Kidney (tissue), 14 donors: ENCODE results near the gene VWA3A. TPM values are rescaled to one million over a fixed set of nuclear protein-coding genes. Genes with fewer than 3 reads are reported as not detected.

Experiments used
- DNase-seq, 5 donors: peaks; one replicate each; pipeline ENCODE4 v3.0.0-alpha.2; 2013 to 2020
- FAIRE-seq: peaks from 2 replicates; lab custom pipeline; 2012; peaks lifted over from hg19 to GRCh38; lab: Jason Lieb, UNC
- H3K27ac ChIP-seq, 2 donors: one replicate each; pipeline ENCODE4 v1.7.0; 2013; ENCODE audit warnings: low read depth in 2 of 2, low read length in 2 of 2, inconsistent platforms in 1 of 2
- H3K27me3 ChIP-seq: one replicate; pipeline ENCODE4 v1.7.1; 2013; ENCODE audit warnings: low read length, inconsistent platforms; ENCODE audit not compliant: control insufficient read depth, insufficient read depth
- H3K36me3 ChIP-seq, 3 donors: one replicate each; pipeline versions ENCODE4 v1.7.0 to v1.7.1; 2013; ENCODE audit warnings: low read length in 3 of 3, control low read depth in 1 of 3, inconsistent platforms in 1 of 3; ENCODE audit not compliant: insufficient read depth in 3 of 3, control insufficient read depth in 2 of 3
- H3K4me1 ChIP-seq, 3 donors: one replicate each; pipeline versions ENCODE4 v1.7.0 to v1.7.1; 2013; ENCODE audit warnings: low read length in 3 of 3, inconsistent platforms in 1 of 3, low read depth in 1 of 3; ENCODE audit not compliant: control insufficient read depth in 2 of 3, insufficient read depth in 2 of 3
- H3K4me3 ChIP-seq, 3 donors: one replicate each; pipeline versions ENCODE4 v1.7.0 to v1.8.1; 2013; ENCODE audit warnings: low read length in 3 of 3, control low read depth in 1 of 3, inconsistent platforms in 1 of 3
- H3K9ac ChIP-seq, 3 donors: one replicate each; pipeline versions ENCODE4 v1.7.0 to v1.7.1; 2013; ENCODE audit warnings: low read length in 3 of 3, control low read depth in 1 of 3, inconsistent platforms in 1 of 3
- H3K9me3 ChIP-seq, 3 donors: one replicate each; pipeline versions ENCODE4 v1.7.0 to v1.7.1; 2013; ENCODE audit warnings: low read length in 3 of 3, control low read depth in 1 of 3, inconsistent platforms in 1 of 3; ENCODE audit not compliant: control insufficient read depth in 2 of 3, insufficient read depth in 1 of 3
- CTCF ChIP-seq: IDR thresholded peaks from 3 replicates; pipeline ENCODE4 v1.5.1; 2012; ENCODE audit warnings: mild to moderate bottlenecking, moderate library complexity, borderline replicate concordance; ENCODE audit not compliant: insufficient read depth; ENCODE audit errors: extremely low read depth
- intact Hi-C: fragments of 100-400 bp; cut with DNase I; formaldehyde crosslinking; loops from one replicate; pipeline ENCODE4 v1.11.1; 2022
- polyA plus RNA-seq: library from polyadenylated mRNA; stranded (reverse); fragments of 350-450 nt; fragmentation: Illumina TruSeq; extraction: RNeasy Lipid Tissue Mini Kit (QIAGEN cat#74804); gene quantifications from one replicate; pipeline ENCODE4 v1.2.3, GENCODE V29; 2014; ENCODE audit warnings: low read depth, low replicate concordance; ENCODE audit not compliant: insufficient read depth
- total RNA-seq: library from RNA; stranded (reverse); fragmentation: NEBNext Ultra II Directional; extraction: Animal tissue kit (Norgen Biotek cat#: 25700); gene quantifications from one replicate; pipeline ENCODE4 v1.2.1, GENCODE V29; 2021
- donor health status: control.
- donor health status: control.
- donor health status: control.
- donor health status: control.
- donor health status: control.
- donor health status: DM: yes; HTN: yes; CAD: no.
- donor health status: Normal renal cell carcinoma (clear cell type).

Gene VWA3A
- total and polyA plus RNA-seq, 2 donors from 2014 or later: 0.13 to 0.76 TPM

GRCh38 chr16:22075776-22076175 lies 16.6 kb upstream of the VWA3A start:
- H3K9ac ChIP-seq: no peak overlapping the region
- FAIRE-seq (no peak), DNase-seq (no peak)
- TF ChIP-seq CTCF: no peak
- H3K27ac ChIP-seq: no peak overlapping the region
- no peaks in the 10 kb centered on the region for H3K9me3 ChIP-seq
- H3K4me3 ChIP-seq: no peak overlapping the region
- no peaks in the 10 kb centered on the region for H3K36me3 ChIP-seq
- intact Hi-C loops: loop anchor here (5.0 kb wide), 1 partner anchor 68 kb away; the partner anchor contains the start of gene MOSMO
- H3K4me1 ChIP-seq: peaks cover 0 to 7% (median 6%) of the 10 kb centered on the region in 3 donors
- no peaks in the 10 kb centered on the region for H3K27me3 ChIP-seq

- FAIRE-seq: no peak
Observed at GRCh38 chr16:22077700-22078313, 14.5 kb upstream of the VWA3A start.

GRCh38 chr16:22078656-22079055 lies 13.7 kb upstream of the VWA3A start:
- Histone ChIP-seq H3K9ac (no peak overlapping the region), H3K27ac (no peak overlapping the region), H3K27me3 (no peaks in the 10 kb centered on the region), H3K4me1 (no peaks in the 10 kb centered on the region), H3K36me3 (no peaks in the 10 kb centered on the region), H3K9me3 (no peaks in the 10 kb centered on the region), H3K4me3 (no peak overlapping the region)
- intact Hi-C loops: loop anchor here (5.0 kb wide), 1 partner anchor 71 kb away; the partner anchor contains the start of gene MOSMO
- DNase-seq (no peak), FAIRE-seq (no peak)
- no peak for TF ChIP-seq CTCF

More at GRCh38 chr16:22077700-22078313, 14.5 kb upstream of the VWA3A start:
- H3K27me3 ChIP-seq: no peaks in the 10 kb centered on the region
- H3K4me3 ChIP-seq: no peak overlapping the region
- intact Hi-C loops: loop anchor here (5.0 kb wide), 1 partner anchor 71 kb away; the partner anchor contains the start of gene MOSMO
- no peaks in the 10 kb centered on the region for H3K36me3 ChIP-seq
- H3K9me3 ChIP-seq: no peaks in the 10 kb centered on the region
- no peak overlapping the region for H3K9ac ChIP-seq
- peak; percentile 66 for TF ChIP-seq CTCF
- H3K4me1 ChIP-seq: no peaks in the 10 kb centered on the region
- DNase-seq: peak in 4 of 5 donors; percentile 49 to 66 (median 58)
- no peak overlapping the region for H3K27ac ChIP-seq
